ENCODE results near the gene RFX2.
"Not testable (repeated sequence)": the region's sequence is repeated elsewhere in the genome, so short reads cannot be mapped to it uniquely, and the experiment has no call there.

- TF ChIP-seq POLR2A, CTCF (IDR thresholded peaks at IDR 0.05): not testable (repeated sequence)
These were observed 37.1 kb downstream of the RFX2 start for GRCh38 chr19:6073233-6073632.
